Esophagus muscularis mucosa (tissue), 4 donors: ENCODE results near the gene PLD4. TPM values are rescaled to one million over a fixed set of nuclear protein-coding genes. Genes with fewer than 3 reads are reported as not detected.
"Not testable (repeated sequence)": the region's sequence is repeated elsewhere in the genome, so short reads cannot be mapped to it uniquely, and the experiment has no call there.

Experiments
- DNase-seq: peaks from one replicate; pipeline ENCODE4 v3.0.0-alpha.2; 2017; ENCODE audit errors: extremely low spot score
- H3K27ac ChIP-seq, 4 donors: fragments of 200-600 bp; sonication (generic); replicated peaks in 1 of 4; 1 replicate in 3 of 4; 2 replicates in 1 of 4; pipeline ENCODE4 v1.5.1; 2016 to 2019; ENCODE audit warnings: mild to moderate bottlenecking in 1 of 4
- H3K27me3 ChIP-seq, 4 donors: fragments of 200-600 bp; sonication (generic); one replicate each; pipeline versions ENCODE4 v1.5.1 to v1.6.0; 2016 to 2019
- H3K36me3 ChIP-seq, 4 donors: fragments of 200-600 bp; sonication (generic); one replicate each; pipeline ENCODE4 v1.5.1; 2016 to 2019
- H3K4me1 ChIP-seq, 4 donors: fragments of 200-600 bp; sonication (generic); one replicate each; pipeline ENCODE4 v1.5.1; 2016 to 2019
- H3K4me3 ChIP-seq, 4 donors: fragments of 200-600 bp; sonication (generic); 1 replicate in 2 of 4; 2 replicates in 2 of 4; pipeline ENCODE4 v1.5.1; 2016 to 2019; ENCODE audit warnings: mild to moderate bottlenecking in 4 of 4, moderate library complexity in 1 of 4
- H3K9me3 ChIP-seq, 4 donors: fragments of 200-600 bp; sonication (generic); 1 replicate in 3 of 4; 2 replicates in 1 of 4; pipeline ENCODE4 v1.5.1; 2016 to 2019
- EP300 ChIP-seq: sonication (generic); formaldehyde crosslinking; IDR thresholded peaks from one replicate; pipeline ENCODE4 v1.6.1; 2017; ENCODE audit warnings: antibody characterized with exemption
- POLR2A ChIP-seq: fragments of 450-650 bp; IDR thresholded peaks from one replicate; pipeline ENCODE4 v1.6.1; 2017; ENCODE audit warnings: antibody characterized with exemption, moderate library complexity, mild to moderate bottlenecking, low read depth
- POLR2AphosphoS5 ChIP-seq, 2 donors: sonication (generic); formaldehyde crosslinking; IDR thresholded peaks; one replicate each; pipeline ENCODE4 v1.6.1; 2017; ENCODE audit warnings: antibody characterized with exemption in 2 of 2
- WGBS: methylation state at CpG from one replicate; pipeline ENCODE4 v1.1.5; 2018; 5-methylcytosine and 5-hydroxymethylcytosine counted together
- intact Hi-C: fragments of 100-400 bp; cut with DNase I; formaldehyde crosslinking; loops from one replicate; pipeline ENCODE4 v1.15.1; 2023
- total RNA-seq, 4 donors: library from RNA; depleted of rRNA; stranded (reverse); fragments of >200 nt; gene quantifications; one replicate each; pipeline versions ENCODE4 v1.1.0 to v1.2.1, GENCODE V29; 2016
- TF ChIP-seq, protein P1 (sequence below), 3 experiments: fragments of 200-600 bp in 2 of 3; fragments of 450-650 bp in 1 of 3; sonication (generic) in 2 of 3; IDR thresholded peaks; one replicate each; pipeline ENCODE4 v1.5.1; 2017 to 2019; ENCODE audit warnings: antibody characterized with exemption in 3 of 3, mild to moderate bottlenecking in 2 of 3, moderate library complexity in 1 of 3

Gene PLD4
- total RNA-seq, 4 donors from 2014 or later: under 0.01 to 0.50 (median 0.15) TPM

DNA sequence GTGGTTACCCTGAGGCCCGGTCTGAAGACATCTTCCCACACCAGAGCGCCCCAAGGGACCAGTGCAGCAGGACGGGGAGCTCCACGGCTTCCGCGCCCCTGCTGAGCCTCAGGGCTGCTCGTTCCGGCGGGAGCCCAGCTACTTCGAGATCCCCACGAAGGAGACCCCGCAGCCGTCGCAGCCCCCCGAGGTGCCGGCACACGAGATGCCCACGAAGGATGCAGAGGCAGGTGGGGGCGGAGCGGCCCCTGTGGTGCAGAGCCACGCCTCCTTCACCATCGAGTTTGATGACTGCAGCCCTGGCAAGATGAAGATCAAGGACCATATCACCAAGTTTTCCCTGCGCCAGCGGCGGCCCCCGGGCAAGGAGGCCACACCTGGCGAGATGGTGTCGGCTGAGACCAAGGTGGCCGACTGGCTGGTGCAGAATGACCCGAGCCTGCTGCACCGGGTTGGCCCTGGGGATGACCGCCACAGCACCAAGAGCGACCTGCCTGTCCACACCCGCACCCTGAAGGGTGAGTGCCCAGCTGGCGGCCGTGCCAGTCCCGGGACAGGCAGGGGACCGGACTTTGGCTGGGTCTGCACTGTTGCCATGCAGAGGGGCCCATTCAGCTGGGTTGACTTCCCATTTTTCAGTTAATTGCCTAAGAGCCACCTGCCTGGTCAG is 41.6 kb upstream of the PLD4 start:
- no peak for DNase-seq
- peaks cover 0 to 3% (median 0%) of the 10 kb centered on the region in 4 donors for H3K4me1 ChIP-seq
- H3K27me3 ChIP-seq: no peaks in the 10 kb centered on the region
- intact Hi-C loops: no loop called here
- no peak overlapping the region for H3K27ac ChIP-seq
- no peak for TF ChIP-seq POLR2AphosphoS5 (IDR thresholded peaks at IDR 0.05)
- no peak for TF ChIP-seq EP300
- TF ChIP-seq POLR2A: no peak
- TF ChIP-seq, protein P1, sequence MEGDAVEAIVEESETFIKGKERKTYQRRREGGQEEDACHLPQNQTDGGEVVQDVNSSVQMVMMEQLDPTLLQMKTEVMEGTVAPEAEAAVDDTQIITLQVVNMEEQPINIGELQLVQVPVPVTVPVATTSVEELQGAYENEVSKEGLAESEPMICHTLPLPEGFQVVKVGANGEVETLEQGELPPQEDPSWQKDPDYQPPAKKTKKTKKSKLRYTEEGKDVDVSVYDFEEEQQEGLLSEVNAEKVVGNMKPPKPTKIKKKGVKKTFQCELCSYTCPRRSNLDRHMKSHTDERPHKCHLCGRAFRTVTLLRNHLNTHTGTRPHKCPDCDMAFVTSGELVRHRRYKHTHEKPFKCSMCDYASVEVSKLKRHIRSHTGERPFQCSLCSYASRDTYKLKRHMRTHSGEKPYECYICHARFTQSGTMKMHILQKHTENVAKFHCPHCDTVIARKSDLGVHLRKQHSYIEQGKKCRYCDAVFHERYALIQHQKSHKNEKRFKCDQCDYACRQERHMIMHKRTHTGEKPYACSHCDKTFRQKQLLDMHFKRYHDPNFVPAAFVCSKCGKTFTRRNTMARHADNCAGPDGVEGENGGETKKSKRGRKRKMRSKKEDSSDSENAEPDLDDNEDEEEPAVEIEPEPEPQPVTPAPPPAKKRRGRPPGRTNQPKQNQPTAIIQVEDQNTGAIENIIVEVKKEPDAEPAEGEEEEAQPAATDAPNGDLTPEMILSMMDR (IDR thresholded peaks at IDR 0.05): no peak
- no peak overlapping the region for H3K4me3 ChIP-seq
- WGBS: 91% methylated on average over 9 of the region's 38 CpGs
- H3K9me3 ChIP-seq: no peaks in the 10 kb centered on the region
- H3K36me3 ChIP-seq: peaks cover 13 to 94% (median 77%) of the 10 kb centered on the region in 4 donors

DNA sequence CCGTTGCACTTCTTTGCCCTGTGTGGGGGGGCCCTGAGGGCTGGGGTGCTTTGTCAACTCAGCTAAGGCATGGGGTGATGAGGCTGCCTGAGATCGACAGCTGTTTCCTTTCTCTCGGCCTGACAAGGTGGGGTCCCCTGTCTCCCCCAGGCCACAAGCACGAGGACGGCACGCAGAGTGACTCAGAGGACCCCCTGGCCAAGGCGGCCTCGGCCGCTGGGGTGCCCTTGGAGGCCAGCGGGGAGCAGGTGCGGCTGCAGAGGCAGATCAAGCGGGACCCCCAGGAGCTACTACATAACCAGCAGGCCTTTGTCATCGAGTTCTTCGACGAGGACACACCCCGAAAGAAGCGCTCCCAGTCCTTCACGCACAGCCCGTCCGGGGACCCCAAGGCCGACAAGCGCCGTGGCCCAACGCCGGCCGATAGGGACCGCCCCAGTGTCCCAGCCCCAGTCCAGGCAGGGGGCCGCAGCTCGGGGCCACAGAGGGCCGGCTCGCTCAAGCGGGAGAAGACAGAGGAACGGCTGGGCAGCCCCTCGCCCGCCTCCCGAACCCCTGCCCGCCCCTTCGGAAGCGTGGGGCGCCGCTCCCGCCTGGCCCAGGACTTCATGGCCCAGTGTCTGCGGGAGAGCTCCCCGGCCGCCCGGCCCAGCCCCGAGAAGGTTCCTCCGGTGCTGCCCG is 40.9 kb upstream of the PLD4 start:
- H3K4me3 ChIP-seq: no peak overlapping the region
- H3K9me3 ChIP-seq: no peaks in the 10 kb centered on the region
- WGBS: 97% methylated on average over 18 of the region's 49 CpGs
- no peaks in the 10 kb centered on the region for H3K27me3 ChIP-seq
- no peak overlapping the region for H3K27ac ChIP-seq
- DNase-seq: no peak
- TF ChIP-seq POLR2AphosphoS5 (IDR thresholded peaks at IDR 0.05): no peak
- TF ChIP-seq POLR2A: no peak
- no peak for TF ChIP-seq EP300
- TF ChIP-seq, protein P1 (IDR thresholded peaks at IDR 0.05): no peak
- peaks cover 0 to 3% (median 0%) of the 10 kb centered on the region in 4 donors for H3K4me1 ChIP-seq
- intact Hi-C loops: no loop called here
- H3K36me3 ChIP-seq: peaks cover 6 to 94% (median 74%) of the 10 kb centered on the region in 4 donors

DNA sequence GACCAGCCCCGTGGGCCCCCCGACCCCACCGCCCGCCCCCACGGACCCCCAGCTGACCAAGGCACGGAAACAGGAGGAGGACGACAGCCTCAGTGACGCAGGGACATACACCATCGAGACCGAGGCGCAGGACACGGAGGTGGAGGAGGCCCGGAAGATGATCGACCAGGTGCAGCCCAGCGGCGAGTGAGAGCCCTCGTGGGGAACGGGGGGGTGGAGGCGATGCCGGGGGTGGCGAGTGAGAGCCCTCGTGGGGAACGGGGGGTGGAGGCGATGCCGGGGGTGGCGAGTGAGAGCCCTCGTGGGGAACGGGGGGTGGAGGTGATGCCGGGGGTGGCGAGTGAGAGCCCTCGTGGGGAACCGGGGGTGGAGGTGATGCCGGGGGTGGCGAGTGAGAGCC is 40.3 kb upstream of the PLD4 start:
- H3K27me3 ChIP-seq, H3K4me3 ChIP-seq, H3K9me3 ChIP-seq, H3K4me1 ChIP-seq, intact Hi-C loops, DNase-seq, H3K27ac ChIP-seq: not testable (repeated sequence)
- WGBS: 87% methylated on average over 16 of the region's 34 CpGs
- peaks cover 5 to 94% (median 75%) of the 10 kb centered on the region in 4 donors for H3K36me3 ChIP-seq

DNA sequence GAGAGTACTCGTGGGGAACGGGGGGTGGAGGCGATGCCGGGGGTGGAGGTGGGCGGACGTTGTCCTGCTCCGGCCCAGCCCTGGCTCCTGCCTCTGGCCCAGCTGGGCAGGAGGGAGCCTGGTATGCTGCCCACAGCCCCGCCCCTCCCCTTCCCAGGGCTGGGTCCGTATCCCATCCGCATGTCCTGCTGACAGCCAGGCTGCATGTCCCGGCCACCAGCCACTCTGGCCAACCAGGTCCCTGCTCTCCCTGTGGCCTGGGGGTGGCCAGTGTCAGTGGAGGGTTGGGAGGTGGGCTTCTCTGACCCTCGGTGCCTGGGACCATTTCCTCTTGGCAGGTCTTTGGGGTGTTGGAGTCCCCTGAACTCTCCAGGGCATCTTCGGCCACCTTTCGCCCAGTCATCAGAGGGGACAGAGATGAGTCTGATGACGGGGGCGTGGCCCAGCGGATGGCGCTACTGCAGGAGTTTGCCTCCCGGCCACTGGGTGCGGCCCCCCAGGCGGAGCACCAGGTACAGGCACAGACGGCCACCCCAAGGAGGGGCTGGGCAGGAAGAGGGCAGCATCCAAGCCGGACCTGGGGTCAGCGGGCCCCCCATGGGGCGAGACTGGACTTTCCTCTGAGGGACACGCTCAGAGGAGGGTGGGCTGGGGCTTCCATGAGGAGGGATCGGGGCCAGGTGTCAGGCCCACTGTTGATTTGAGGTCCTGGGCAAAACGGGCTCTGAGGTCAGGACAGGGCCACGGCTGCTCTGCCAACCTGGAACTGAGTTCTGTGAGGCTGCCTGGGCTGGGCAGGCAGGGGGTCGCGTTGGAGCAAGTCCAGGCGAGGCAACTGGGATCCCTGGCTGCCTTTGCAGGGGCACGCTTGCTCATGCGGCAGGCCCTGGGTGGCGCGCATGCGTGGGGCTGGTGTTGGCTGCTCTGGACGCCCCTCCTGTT is 39.4 kb upstream of the PLD4 start:
- H3K4me1 ChIP-seq: peaks cover 0 to 3% (median 0%) of the 10 kb centered on the region in 4 donors
- no peaks in the 10 kb centered on the region for H3K9me3 ChIP-seq
- 96% methylated on average over 15 of the region's 38 CpGs for WGBS
- H3K36me3 ChIP-seq: peaks cover 5 to 88% (median 70%) of the 10 kb centered on the region in 4 donors
- no peak overlapping the region for H3K4me3 ChIP-seq
- H3K27ac ChIP-seq: no peak overlapping the region
- intact Hi-C loops: no loop called here
- DNase-seq: no peak
- no peaks in the 10 kb centered on the region for H3K27me3 ChIP-seq
- TF ChIP-seq POLR2AphosphoS5 (IDR thresholded peaks at IDR 0.05) (no peak), POLR2A (no peak), EP300 (no peak)
- TF ChIP-seq, protein P1 (IDR thresholded peaks at IDR 0.05): no peak
